ENCODE results near the gene FBXO9. TPM values are rescaled to one million over a fixed set of nuclear protein-coding genes. Genes with fewer than 3 reads are reported as not detected.

The FBXO9 gene
- total RNA-seq, 1 experiment from 2014 or later, result 51.3 TPM

Small RNAs within 50 kb of the gene (small RNA-seq; reads per million reads assigned to genes)
- gene RN7SL244P, result 0 reads per million in 2 experiments

Other genes starting within 250 kb of the FBXO9 start
- gene GSTA5, start 224.6 kb upstream of the FBXO9 start, total RNA-seq (2014; rRNA removed; shearing (Covaris generic)), result not detected in 2 replicates
- 0.80 TPM in 1 of 2 replicates, not detected in the other for gene GSTA3, start 155.7 kb upstream of the FBXO9 start, total RNA-seq (2014; rRNA removed; shearing (Covaris generic))
- 24.9 and 25.3 TPM in 2 replicates for gene GSTA4, start 70.1 kb upstream of the FBXO9 start, total RNA-seq (2014; rRNA removed; shearing (Covaris generic))
- gene CILK1, start 3.6 kb upstream of the FBXO9 start, total RNA-seq (2014; rRNA removed; shearing (Covaris generic)), result 33.5 and 35.2 TPM in 2 replicates
- not detected in 2 replicates for gene GCM1, start 83.4 kb downstream of the FBXO9 start, total RNA-seq (2014; rRNA removed; shearing (Covaris generic))